ENCODE data around the gene ADORA2B. TPM values are rescaled to one million over a fixed set of nuclear protein-coding genes. Genes with fewer than 3 reads are reported as not detected.

ADORA2B gene
- polyA plus RNA-seq, 1 of the 3 experiments (the other 2 are of a cell fraction) = 12.6 TPM

- peaks cover 52 to 60% of the 10 kb centered on the region in 2 experiments for H3K36me3 ChIP-seq (replicated peaks in 1 of 2; ENCODE audit: control insufficient read depth in 1 of 2, insufficient read depth in 2 of 2, low read length in 1 of 2)
- no peaks in the 10 kb centered on the region; the same call in 1 of the 2 replicates for H3K9me3 ChIP-seq
- CTCF ChIA-PET = interaction anchor here (1.1 to 6.1 kb wide), 2 partner anchors 56 to 173 kb away, joined by 3 to 42 read pairs; partner anchors contain the start of gene ADORA2B
- no peak for TF ChIP-seq ZBTB33 (IDR thresholded peaks at IDR 0.05; ENCODE audit: borderline replicate concordance, low read depth)
- no peak for TF ChIP-seq FOSL2 (IDR thresholded peaks at IDR 0.05; ENCODE audit: borderline replicate concordance, low read depth)
- no peak for TF ChIP-seq TAF1 (IDR thresholded peaks at IDR 0.05; ENCODE audit: borderline replicate concordance, low read depth, low read length)
- TF ChIP-seq SMC3 (IDR thresholded peaks at IDR 0.05; ENCODE audit: low read depth, low read length) = no peak
- no peak for TF ChIP-seq YY1 (IDR thresholded peaks at IDR 0.05; ENCODE audit: low read depth)
- TF ChIP-seq MXI1 (IDR thresholded peaks at IDR 0.05; ENCODE audit: low read depth, low read length) = no peak
- TF ChIP-seq NFIC (IDR thresholded peaks at IDR 0.05; ENCODE audit: borderline replicate concordance) = no peak
- DNase-seq = no peak
- H3K9me2 ChIP-seq = no peaks in the 10 kb centered on the region
- peaks cover 9% of the 10 kb centered on the region for H3F3A ChIP-seq (replicated peaks; ENCODE audit: insufficient read depth)
- H4K20me1 ChIP-seq (ENCODE audit: insufficient read depth) = peaks cover 5% of the 10 kb centered on the region; the same call in 1 of the 2 replicates
- no peak overlapping the region for H2AFZ ChIP-seq (ENCODE audit: low read depth)
- H3K9ac ChIP-seq = no peak overlapping the region
- H3K4me3 ChIP-seq (ENCODE audit: low read depth in 2 of 2, low read length in 1 of 2) = peak overlapping the region; percentile 82 to 91
- peak overlapping the region; percentile 67 for H3K4me2 ChIP-seq
- peaks cover 0 to 6% of the 10 kb centered on the region in 2 experiments; a peak in 2 of 4 replicates for H3K4me1 ChIP-seq (ENCODE audit: control insufficient read depth in 1 of 2, insufficient read depth in 2 of 2, low read depth in 1 of 2, low read length in 1 of 2)
- peaks cover 40% of the 10 kb centered on the region for H3K79me2 ChIP-seq (ENCODE audit: insufficient read depth)
- POLR2A ChIA-PET = no interaction called here
- no peak overlapping the region for H3K27ac ChIP-seq (ENCODE audit: low read depth in 2 of 2, low read length in 1 of 2)
- no peaks in the 10 kb centered on the region for H3K27me3 ChIP-seq (ENCODE audit: insufficient read depth)
Measured at GRCh38 chr17:16001226-16001897, 56.4 kb downstream of the ADORA2B start.

GRCh38 chr17:16002708-16003260 lies 57.9 kb downstream of the ADORA2B start:
- Histone ChIP-seq H3F3A (replicated peaks; ENCODE audit: insufficient read depth) (peaks cover 13% of the 10 kb centered on the region), H3K4me3 (ENCODE audit: low read depth in 2 of 2, low read length in 1 of 2) (no peak overlapping the region), H3K79me2 (ENCODE audit: insufficient read depth) (peaks cover 34% of the 10 kb centered on the region), H3K27ac (ENCODE audit: low read depth in 2 of 2, low read length in 1 of 2) (no peak overlapping the region), H3K9me2 (no peaks in the 10 kb centered on the region), H2AFZ (ENCODE audit: low read depth) (no peak overlapping the region), H4K20me1 (ENCODE audit: insufficient read depth) (peaks cover 5% of the 10 kb centered on the region; the same call in 1 of the 2 replicates), H3K4me1 (ENCODE audit: control insufficient read depth in 1 of 2, insufficient read depth in 2 of 2, low read depth in 1 of 2, low read length in 1 of 2) (peaks cover 0 to 6% of the 10 kb centered on the region in 2 experiments; a peak in 2 of 4 replicates), H3K9me3 (no peaks in the 10 kb centered on the region; the same call in 1 of the 2 replicates), H3K36me3 (replicated peaks in 1 of 2; ENCODE audit: control insufficient read depth in 1 of 2, insufficient read depth in 2 of 2, low read length in 1 of 2) (peaks cover 63% of the 10 kb centered on the region in 2 experiments), H3K4me2 (no peak overlapping the region), H3K27me3 (ENCODE audit: insufficient read depth) (no peaks in the 10 kb centered on the region), H3K9ac (no peak overlapping the region)
- WGBS (ENCODE audit: low lambda C conversion rate) = 80% methylated on average over 2 of the region's 2 CpGs
- ChIA-PET POLR2A (no interaction called here), CTCF (interaction anchor here (1.1 to 1.3 kb wide), 3 partner anchors 10 to 58 kb away, joined by 3 to 5 read pairs (median 5); partner anchors contain the start of gene ADORA2B)
- DNase-seq = no peak
- TF ChIP-seq EP300 (IDR thresholded peaks at IDR 0.05; ENCODE audit: borderline replicate concordance in 1 of 2, low read depth in 1 of 2, low read length in 1 of 2) (no peak), RCOR1 (IDR thresholded peaks at IDR 0.05; ENCODE audit: low read length) (no peak), RAD21 (IDR thresholded peaks at IDR 0.05; ENCODE audit: low read length) (no peak), MXI1 (IDR thresholded peaks at IDR 0.05; ENCODE audit: low read depth, low read length) (no peak)
